DMS153 treated with DMSO at 0.1 percent for 48 hours (cell line): ENCODE measurements around the gene CDY2A.
"Not testable (repeated sequence)": the region's sequence is repeated elsewhere in the genome, so short reads cannot be mapped to it uniquely, and the experiment has no call there.

Experiments used
- DNase-seq: peaks from one replicate; lab custom pipeline; 2025; ENCODE audit not compliant: unreplicated experiment; lab: John Stamatoyannopoulos, UW

CDY2A gene

GRCh38 chrY:18025487-18025886 is at the start of gene CDY2A:
CDY2A (plus strand) TSS chrY:18025787; CDS start chrY:18026115, 328 bp downstream.
- not testable (repeated sequence) for DNase-seq

GRCh38 chrY:17997586-17997985 is 28.0 kb upstream of the CDY2A start:
- not testable (repeated sequence) for DNase-seq

- not testable (repeated sequence) for DNase-seq
Measured at GRCh38 chrY:17998266-17998665, 27.3 kb upstream of the CDY2A start.

- DNase-seq: not testable (repeated sequence)
Measured at GRCh38 chrY:18023897-18024296, 1.7 kb upstream of the CDY2A start.

- DNase-seq: not testable (repeated sequence)
Measured at GRCh38 chrY:18028845-18029244, 3.3 kb downstream of the CDY2A start.

- not testable (repeated sequence) for DNase-seq
Measured at GRCh38 chrY:18030178-18030577, 4.6 kb downstream of the CDY2A start.

- DNase-seq: not testable (repeated sequence)
Measured at GRCh38 chrY:18034100-18034814, 8.7 kb downstream of the CDY2A start.

GRCh38 chrY:18034864-18035263 is 9.3 kb downstream of the CDY2A start:
- DNase-seq: not testable (repeated sequence)

- not testable (repeated sequence) for DNase-seq
Measured at GRCh38 chrY:18044990-18045389, 19.4 kb downstream of the CDY2A start.

GRCh38 chrY:18048149-18049040 is 22.8 kb downstream of the CDY2A start:
- not testable (repeated sequence) for DNase-seq

- not testable (repeated sequence) for DNase-seq
Measured at GRCh38 chrY:18049061-18049460, 23.5 kb downstream of the CDY2A start.

- not testable (repeated sequence) for DNase-seq
Measured at GRCh38 chrY:18056473-18056872, 30.9 kb downstream of the CDY2A start.

- not testable (repeated sequence) for DNase-seq
Measured at GRCh38 chrY:18073464-18073863, 47.9 kb downstream of the CDY2A start.
